Heart left ventricle (tissue), 16 donors: Measurements from ENCODE around the gene CCDC7. TPM values are rescaled to one million over a fixed set of nuclear protein-coding genes. Genes with fewer than 3 reads are reported as not detected.

ENCODE experiments used
- ATAC-seq, 4 donors: fragments of 200-7000 bp; cut with Tn5 transposase; one replicate each; pipeline ENCODE4 v1.9.1; 2020 to 2022; ENCODE audit warnings: moderate library complexity in 4 of 4, mild to moderate bottlenecking in 3 of 4, moderate number of reproducible peaks in 1 of 4
- DNase-seq, 5 donors: peaks; one replicate each; pipeline ENCODE4 v3.0.0-alpha.2; 2020
- H3K27ac ChIP-seq, 12 donors: fragments of 200-600 bp; sonication (generic) in 4 of 12; one replicate each; pipeline versions ENCODE4 v1.5.0 to v1.8.0; 2016 to 2022; ENCODE audit warnings: mild to moderate bottlenecking in 2 of 12
- H3K27me3 ChIP-seq, 9 donors: fragments of 200-600 bp; sonication (generic) in 2 of 9; one replicate each; pipeline versions ENCODE4 v1.5.1 to v1.8.0; 2016 to 2022; ENCODE audit warnings: mild to moderate bottlenecking in 3 of 9
- H3K36me3 ChIP-seq, 9 donors: fragments of 200-600 bp; sonication (generic) in 2 of 9; one replicate each; pipeline versions ENCODE4 v1.5.0 to v1.8.0; 2018 to 2022; ENCODE audit warnings: mild to moderate bottlenecking in 2 of 9
- H3K4me1 ChIP-seq, 12 donors: fragments of 200-600 bp; sonication (generic) in 4 of 12; one replicate each; pipeline versions ENCODE4 v1.5.0 to v1.8.0; 2016 to 2022; ENCODE audit warnings: mild to moderate bottlenecking in 3 of 12
- H3K4me3 ChIP-seq, 12 donors: fragments of 200-600 bp; sonication (generic) in 4 of 12; one replicate each; pipeline versions ENCODE4 v1.5.0 to v1.8.0; 2017 to 2022; ENCODE audit warnings: mild to moderate bottlenecking in 9 of 12, moderate library complexity in 4 of 12
- H3K9me3 ChIP-seq, 12 donors: fragments of 200-600 bp; sonication (generic) in 4 of 12; one replicate each; pipeline versions ENCODE4 v1.5.0 to v1.8.0; 2016 to 2022; ENCODE audit warnings: mild to moderate bottlenecking in 1 of 12
- CTCF ChIP-seq, 12 donors: fragments of 200-600 bp; sonication (generic) in 4 of 12; IDR thresholded peaks; one replicate each; pipeline versions ENCODE4 v1.5.0 to v1.8.0; 2018 to 2022; ENCODE audit warnings: antibody characterized with exemption in 12 of 12, mild to moderate bottlenecking in 5 of 12
- POLR2A ChIP-seq, 2 donors: fragments of 450-650 bp; IDR thresholded peaks; one replicate each; pipeline ENCODE4 v1.6.1; 2017; ENCODE audit warnings: antibody characterized with exemption in 2 of 2, mild to moderate bottlenecking in 2 of 2, moderate library complexity in 2 of 2
- WGBS, 4 donors: extraction: QIAGEN DNeasy Blood & Tissue Kit in 2 of 4; methylation state at CpG; one replicate each; pipeline versions ENCODE4 v1.1.5 to v1.1.7; 2013 to 2018; 5-methylcytosine and 5-hydroxymethylcytosine counted together
- intact Hi-C, 10 donors: fragments of 100-400 bp; cut with DNase I; formaldehyde crosslinking; loops; one replicate each; pipeline versions ENCODE4 v1.11.1 to v1.14.2; 2022
- polyA plus RNA-seq, 2 donors: library from polyadenylated mRNA; stranded (reverse); fragments of 200-250 nt; gene quantifications; one replicate each; pipeline ENCODE4 v1.2.3, GENCODE V29; 2013
- total RNA-seq, 9 donors: library from RNA; depleted of rRNA in 2 of 9; stranded (reverse); fragments of >200 nt in 2 of 9; fragmentation: NEBNext Ultra II Directional in 3 of 9; extraction: Animal tissue kit (Norgen Biotek cat#: 25700) in 3 of 9; gene quantifications; one replicate each; pipeline versions ENCODE4 v1.1.0 to v1.2.4, GENCODE V29; 2016 to 2023
- donor health status: ischemic (EF 13 %, LVEDD 7.1; RV severe dilation, severe dysfunction).
- donor health status: healthy with polysubstance abuse.
- donor health status: DM: no; HTN: yes; CAD: no.
- donor health status: DM: no; HTN: no; CAD: no.
- donor health status: ischemic (EF 25% LVEDD 6.9; RV normal size, moderate dysfunction).
- donor health status: ischemic (EF 25% LVEDD 5.7; RV mildly dilated, moderate dysfunction).
- donor health status: healthy.
- donor health status: DM: yes; HTN: yes; CAD: no.
- donor health status: ischemic (EF 35%, LVEDD 5.7; RV mildly dilated, moderate dysfunction).
- donor health status: nonischemic (EF 11% LVEDD 7.7; RV severe dilation, severe dysfunction).
- donor health status: DM: yes; HTN: yes; CAD: no.
- donor health status: PGD.
- donor health status: ischemic (EF 29% LVEDD 5.4; RV normal size, mild dysfunction).
- donor health status: nonischemic (EF 23%, LVEDD 6.1; RV moderate dilation, normal function).

Gene CCDC7
- total and polyA plus RNA-seq, 11 donors = 1.5 to 41.3 (median 22.4) TPM

DNA sequence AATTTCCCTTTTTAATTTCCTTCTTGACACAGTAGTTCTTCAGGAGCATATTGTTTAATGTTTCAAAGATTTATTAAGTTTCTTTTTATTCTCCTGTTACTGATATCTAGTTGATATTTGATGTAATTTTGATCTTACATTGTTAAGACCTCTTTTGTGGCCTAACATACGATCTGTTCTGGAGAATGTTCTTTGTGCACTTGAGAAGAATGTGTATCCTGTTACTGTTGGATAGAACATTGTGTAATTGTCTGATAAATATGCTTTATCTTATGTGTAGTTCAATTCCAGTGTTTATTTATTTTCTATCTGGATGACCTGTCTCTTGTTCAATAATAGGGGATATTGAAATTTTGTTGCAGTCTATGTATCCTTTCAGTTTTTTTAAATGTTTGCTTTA is 405.4 kb downstream of the CCDC7 start:
- intact Hi-C loops = no loop called here
- DNase-seq = no peak
- Histone ChIP-seq H3K27ac (no peak overlapping the region), H3K4me3 (no peak overlapping the region), H3K36me3 (no peaks in the 10 kb centered on the region), H3K27me3 (no peaks in the 10 kb centered on the region), H3K9me3 (peaks cover 0 to 3% (median 0%) of the 10 kb centered on the region in 12 donors), H3K4me1 (no peaks in the 10 kb centered on the region)
- no peak for ATAC-seq
- 0 to 35% (median 0%) methylated on average over 1 of the region's 1 CpG for WGBS, 4 donors
- TF ChIP-seq POLR2A (IDR thresholded peaks at IDR 0.05) = no peak

GRCh38 chr10:32854435-32854834 is 408.5 kb downstream of the CCDC7 start:
- Histone ChIP-seq H3K4me1 (no peaks in the 10 kb centered on the region), H3K27ac (no peak overlapping the region), H3K9me3 (peaks cover 0 to 3% (median 0%) of the 10 kb centered on the region in 12 donors), H3K27me3 (no peaks in the 10 kb centered on the region), H3K36me3 (no peaks in the 10 kb centered on the region), H3K4me3 (no peak overlapping the region)
- DNase-seq (no peak), ATAC-seq (no peak)
- 91 to 95% (median 95%) methylated on average over 2 of the region's 2 CpGs for WGBS, 4 donors
- no peak for TF ChIP-seq CTCF (IDR thresholded peaks at IDR 0.05)
- no peak for TF ChIP-seq POLR2A (IDR thresholded peaks at IDR 0.05)
- intact Hi-C loops = no loop called here

GRCh38 chr10:32865170-32865569 is 419.2 kb downstream of the CCDC7 start:
- intact Hi-C loops = no loop called here
- no peak overlapping the region for H3K4me3 ChIP-seq
- H3K4me1 ChIP-seq = no peaks in the 10 kb centered on the region
- no peaks in the 10 kb centered on the region for H3K27me3 ChIP-seq
- ATAC-seq (no peak), DNase-seq (no peak)
- H3K27ac ChIP-seq = no peak overlapping the region
- WGBS, 4 donors = 80 to 100% (median 92%) methylated on average over 1 of the region's 1 CpG
- H3K9me3 ChIP-seq = peaks cover 0 to 14% (median 0%) of the 10 kb centered on the region in 12 donors
- TF ChIP-seq CTCF (IDR thresholded peaks at IDR 0.05) (no peak), POLR2A (IDR thresholded peaks at IDR 0.05) (no peak)
- no peaks in the 10 kb centered on the region for H3K36me3 ChIP-seq

GRCh38 chr10:32877915-32878314 is 432.0 kb downstream of the CCDC7 start:
- no peak for DNase-seq
- H3K27ac ChIP-seq = no peak overlapping the region
- H3K36me3 ChIP-seq = no peaks in the 10 kb centered on the region
- no peak overlapping the region for H3K4me3 ChIP-seq
- peaks cover 0 to 6% (median 0%) of the 10 kb centered on the region in 12 donors for H3K9me3 ChIP-seq
- no peaks in the 10 kb centered on the region for H3K4me1 ChIP-seq
- H3K27me3 ChIP-seq = no peaks in the 10 kb centered on the region
- ATAC-seq = no peak
- TF ChIP-seq CTCF (IDR thresholded peaks at IDR 0.05) (no peak), POLR2A (IDR thresholded peaks at IDR 0.05) (no peak)
- intact Hi-C loops = no loop called here

DNA sequence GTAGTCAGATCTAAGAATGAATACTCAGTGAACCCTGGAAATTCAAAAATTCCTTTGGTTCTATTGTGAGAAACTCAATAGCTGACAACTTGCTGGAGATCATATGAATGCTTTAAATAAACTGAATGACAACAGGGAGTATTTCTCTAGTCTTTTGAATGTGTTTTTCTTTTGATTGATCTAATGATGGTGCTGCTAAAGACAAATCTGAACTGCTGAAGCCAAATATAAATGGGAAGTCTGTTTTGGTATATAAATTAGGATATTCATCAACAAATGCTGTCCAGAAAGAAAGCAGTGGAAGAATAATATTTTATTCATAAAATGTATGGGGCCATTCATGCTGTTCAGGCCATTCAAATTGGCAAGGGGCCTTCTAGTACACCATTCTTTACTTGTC is 432.7 kb downstream of the CCDC7 start:
- no peak for DNase-seq
- Histone ChIP-seq H3K36me3 (no peaks in the 10 kb centered on the region), H3K9me3 (no peaks in the 10 kb centered on the region), H3K4me1 (no peaks in the 10 kb centered on the region), H3K27me3 (no peaks in the 10 kb centered on the region), H3K4me3 (no peak overlapping the region), H3K27ac (no peak overlapping the region)
- no peak for ATAC-seq
- intact Hi-C loops = no loop called here
- TF ChIP-seq CTCF (IDR thresholded peaks at IDR 0.05) = no peak
- TF ChIP-seq POLR2A (IDR thresholded peaks at IDR 0.05) = no peak
